Loucy (cell line): ENCODE data around the gene BIN1.

Experiments used
- EZH2phosphoT487 ChIP-seq: fragments of 200-600 bp; IDR thresholded peaks from 2 replicates; pipeline ENCODE4 v1.6.1; 2018; ENCODE audit warnings: antibody characterized with exemption, mild to moderate bottlenecking, moderate library complexity, borderline replicate concordance
- TF ChIP-seq, protein P1 (sequence below): fragments of 200-600 bp; sonication (generic); conservative IDR thresholded peaks from 2 replicates; pipeline ENCODE4 v1.5.1; 2014; ENCODE audit warnings: mild to moderate bottlenecking, antibody characterized with exemption, low read length

DNA sequence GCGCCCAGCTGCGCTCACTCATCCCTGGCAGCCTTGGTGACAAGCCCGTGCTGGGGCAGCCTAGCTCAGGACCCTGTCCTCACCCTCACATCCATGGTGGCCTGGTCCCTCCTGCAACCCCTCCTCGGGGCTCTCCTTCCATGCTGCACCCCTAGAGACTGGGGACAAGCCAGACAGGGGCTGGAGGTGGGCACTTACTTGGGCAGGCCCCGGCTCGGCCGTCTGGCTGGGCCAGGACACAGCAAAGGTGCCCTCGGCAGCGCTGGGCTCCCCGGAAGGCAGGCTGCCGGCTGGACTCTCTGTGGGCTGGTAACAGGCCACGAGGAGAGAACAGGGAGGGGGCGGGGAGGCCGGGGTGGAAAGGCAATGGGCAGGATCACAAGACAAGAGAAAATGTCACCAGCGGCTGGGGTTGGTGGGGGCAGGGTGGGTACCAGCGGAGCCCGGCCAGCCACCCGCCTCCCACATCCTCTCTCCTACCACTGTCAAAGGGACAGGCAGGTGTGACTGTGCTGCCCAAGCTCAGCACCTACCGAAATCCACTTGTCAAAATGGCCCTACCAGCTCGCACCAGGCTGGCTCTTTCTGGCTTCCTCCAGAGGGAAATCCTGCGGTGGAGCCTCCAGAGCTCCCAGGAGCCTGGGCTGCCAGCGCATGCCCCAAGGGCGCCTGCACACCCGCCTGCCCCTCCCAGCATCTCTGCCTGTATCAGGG is 54.7 kb downstream of the BIN1 start:
- TF ChIP-seq, protein P1, sequence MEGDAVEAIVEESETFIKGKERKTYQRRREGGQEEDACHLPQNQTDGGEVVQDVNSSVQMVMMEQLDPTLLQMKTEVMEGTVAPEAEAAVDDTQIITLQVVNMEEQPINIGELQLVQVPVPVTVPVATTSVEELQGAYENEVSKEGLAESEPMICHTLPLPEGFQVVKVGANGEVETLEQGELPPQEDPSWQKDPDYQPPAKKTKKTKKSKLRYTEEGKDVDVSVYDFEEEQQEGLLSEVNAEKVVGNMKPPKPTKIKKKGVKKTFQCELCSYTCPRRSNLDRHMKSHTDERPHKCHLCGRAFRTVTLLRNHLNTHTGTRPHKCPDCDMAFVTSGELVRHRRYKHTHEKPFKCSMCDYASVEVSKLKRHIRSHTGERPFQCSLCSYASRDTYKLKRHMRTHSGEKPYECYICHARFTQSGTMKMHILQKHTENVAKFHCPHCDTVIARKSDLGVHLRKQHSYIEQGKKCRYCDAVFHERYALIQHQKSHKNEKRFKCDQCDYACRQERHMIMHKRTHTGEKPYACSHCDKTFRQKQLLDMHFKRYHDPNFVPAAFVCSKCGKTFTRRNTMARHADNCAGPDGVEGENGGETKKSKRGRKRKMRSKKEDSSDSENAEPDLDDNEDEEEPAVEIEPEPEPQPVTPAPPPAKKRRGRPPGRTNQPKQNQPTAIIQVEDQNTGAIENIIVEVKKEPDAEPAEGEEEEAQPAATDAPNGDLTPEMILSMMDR: no peak
- no peak for TF ChIP-seq EZH2phosphoT487
